Subcutaneous adipose tissue (tissue), 4 donors: ENCODE results near the gene MED16. TPM values are rescaled to one million over a fixed set of nuclear protein-coding genes. Genes with fewer than 3 reads are reported as not detected.

Source experiments
- total RNA-seq, 4 donors: library from RNA; depleted of rRNA; stranded (reverse); fragments of >200 nt; gene quantifications; one replicate each; pipeline ENCODE4 v1.1.0, GENCODE V29; 2016
- TF ChIP-seq, protein P1 (sequence below): fragments of 450-650 bp; IDR thresholded peaks from one replicate; pipeline ENCODE4 v1.5.1; 2016; ENCODE audit warnings: low read depth, mild to moderate bottlenecking, control low read depth, antibody characterized with exemption, moderate library complexity

Gene MED16
- total RNA-seq, 4 donors from 2014 or later: 18.4 to 38.4 (median 19.2) TPM

DNA sequence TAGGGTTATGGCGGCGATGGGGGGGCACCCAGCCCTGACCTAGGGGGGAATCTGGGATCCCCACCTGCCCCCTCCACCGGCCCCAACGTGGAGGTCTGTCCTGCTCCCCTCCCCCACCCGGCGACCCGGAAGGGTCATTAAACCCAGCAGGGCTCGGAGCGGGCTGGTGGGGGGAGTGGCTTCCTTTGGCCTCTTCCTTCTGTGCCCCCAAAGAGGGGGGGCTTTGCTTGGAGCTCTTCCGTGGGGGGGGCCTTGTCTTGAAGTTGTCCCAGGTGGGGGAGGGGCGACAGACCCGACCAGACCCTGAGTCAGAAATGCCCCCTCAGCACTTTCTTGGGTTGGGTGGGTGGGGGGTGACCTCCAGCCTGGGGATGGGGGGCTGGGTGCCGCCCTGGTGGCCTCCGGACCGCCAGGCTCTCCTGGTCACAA is 34.4 kb upstream of the MED16 start:
- TF ChIP-seq, protein P1, sequence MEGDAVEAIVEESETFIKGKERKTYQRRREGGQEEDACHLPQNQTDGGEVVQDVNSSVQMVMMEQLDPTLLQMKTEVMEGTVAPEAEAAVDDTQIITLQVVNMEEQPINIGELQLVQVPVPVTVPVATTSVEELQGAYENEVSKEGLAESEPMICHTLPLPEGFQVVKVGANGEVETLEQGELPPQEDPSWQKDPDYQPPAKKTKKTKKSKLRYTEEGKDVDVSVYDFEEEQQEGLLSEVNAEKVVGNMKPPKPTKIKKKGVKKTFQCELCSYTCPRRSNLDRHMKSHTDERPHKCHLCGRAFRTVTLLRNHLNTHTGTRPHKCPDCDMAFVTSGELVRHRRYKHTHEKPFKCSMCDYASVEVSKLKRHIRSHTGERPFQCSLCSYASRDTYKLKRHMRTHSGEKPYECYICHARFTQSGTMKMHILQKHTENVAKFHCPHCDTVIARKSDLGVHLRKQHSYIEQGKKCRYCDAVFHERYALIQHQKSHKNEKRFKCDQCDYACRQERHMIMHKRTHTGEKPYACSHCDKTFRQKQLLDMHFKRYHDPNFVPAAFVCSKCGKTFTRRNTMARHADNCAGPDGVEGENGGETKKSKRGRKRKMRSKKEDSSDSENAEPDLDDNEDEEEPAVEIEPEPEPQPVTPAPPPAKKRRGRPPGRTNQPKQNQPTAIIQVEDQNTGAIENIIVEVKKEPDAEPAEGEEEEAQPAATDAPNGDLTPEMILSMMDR: no peak

DNA sequence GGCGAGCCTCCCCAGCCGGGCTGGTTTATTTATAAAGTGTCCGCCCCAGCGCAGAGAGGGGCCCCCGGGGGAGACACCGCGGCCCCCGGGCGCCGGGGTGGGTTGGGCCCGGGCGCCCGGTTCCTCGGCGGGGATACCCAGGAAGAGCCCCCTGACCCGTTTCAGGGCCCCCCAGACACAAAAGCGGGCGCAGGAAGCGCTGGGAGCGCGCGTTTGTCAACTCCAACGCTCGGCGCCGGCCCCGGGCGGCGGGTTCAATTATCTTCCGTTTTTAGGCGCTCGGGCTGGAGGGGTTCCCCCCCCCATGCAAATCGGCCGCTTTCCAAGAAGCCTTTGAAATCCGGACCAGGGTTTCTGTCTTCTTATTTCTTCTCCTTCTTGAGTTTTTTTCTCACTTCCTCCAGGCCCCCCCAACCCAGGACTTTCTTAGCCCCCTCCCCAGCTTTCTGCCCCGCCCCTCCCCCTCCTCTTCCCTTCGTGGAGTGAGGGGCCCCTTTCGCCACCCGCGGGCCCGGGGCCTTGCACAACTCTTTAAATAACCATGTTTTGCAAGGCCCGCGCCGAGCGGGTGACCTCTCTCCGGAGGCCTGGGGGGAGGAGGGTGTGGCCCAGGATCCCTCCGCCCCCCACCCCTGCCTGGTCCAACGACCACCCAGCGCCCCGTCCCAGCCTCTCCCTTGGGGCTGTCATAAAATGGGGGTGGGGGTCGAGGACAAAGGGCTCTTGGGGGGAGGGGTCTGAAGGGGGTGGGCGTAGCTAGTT is 33.8 kb upstream of the MED16 start:
- TF ChIP-seq, protein P1: no peak

DNA sequence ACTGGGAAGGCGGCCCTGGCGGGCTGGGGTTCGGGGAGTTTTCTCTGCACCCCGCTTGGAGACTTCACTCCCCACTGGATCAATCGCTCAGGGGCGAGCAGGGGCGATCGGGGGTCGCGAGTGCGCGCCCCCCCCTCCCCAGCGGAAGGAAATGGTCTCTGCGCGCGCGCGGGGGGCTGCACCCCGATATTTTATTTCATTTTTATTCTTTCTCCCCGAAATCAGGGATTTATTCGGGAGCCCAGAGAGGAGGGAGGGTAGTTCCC is 33.3 kb upstream of the MED16 start:
- TF ChIP-seq, protein P1: no peak

DNA sequence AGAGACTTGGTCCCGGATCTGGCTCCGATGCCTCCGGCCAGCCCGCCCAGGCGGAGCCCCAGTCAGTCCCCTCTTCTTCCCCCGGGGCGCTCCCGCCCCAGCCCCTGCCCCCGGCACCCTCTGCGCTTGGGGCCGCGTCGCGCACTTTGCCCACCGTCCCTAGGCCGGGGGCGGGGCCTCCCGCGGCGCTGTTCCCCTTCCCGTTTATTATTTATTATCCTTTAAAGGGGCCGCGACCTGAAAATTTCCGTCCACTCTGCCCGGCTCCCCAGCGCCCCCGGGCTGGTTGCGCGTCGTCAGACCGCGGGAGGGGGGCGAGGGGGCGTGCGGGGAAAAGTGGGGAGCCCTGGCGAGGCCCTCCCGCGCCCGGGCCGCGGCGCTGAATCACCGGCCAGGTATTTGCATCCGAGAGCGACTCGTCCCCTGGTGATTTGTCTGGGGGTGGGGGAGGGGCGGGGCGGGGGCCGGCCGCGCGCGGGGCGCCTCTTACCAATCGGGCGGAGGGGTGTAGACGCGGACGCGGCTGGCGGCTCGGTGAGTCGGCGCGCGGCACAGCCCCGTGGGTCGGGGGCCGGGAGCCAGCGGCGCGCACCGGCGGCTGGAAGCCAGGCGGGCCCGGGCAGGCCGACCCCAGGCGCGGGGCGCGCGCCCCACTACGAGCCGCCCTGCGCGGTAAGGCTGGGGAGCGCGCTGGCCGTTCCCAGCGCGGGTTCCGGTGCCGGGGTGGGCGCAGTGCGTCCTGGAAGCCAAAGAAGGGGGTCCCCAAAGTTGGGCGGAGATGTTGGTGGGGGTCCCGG is 32.7 kb upstream of the MED16 start, which contains the start of gene ARID3A:
ARID3A (plus strand) TSS at position 510 of the 797 bp plus-strand sequence. CDS start 3,494 bp downstream, outside the sequence.
- TF ChIP-seq, protein P1: no peak

DNA sequence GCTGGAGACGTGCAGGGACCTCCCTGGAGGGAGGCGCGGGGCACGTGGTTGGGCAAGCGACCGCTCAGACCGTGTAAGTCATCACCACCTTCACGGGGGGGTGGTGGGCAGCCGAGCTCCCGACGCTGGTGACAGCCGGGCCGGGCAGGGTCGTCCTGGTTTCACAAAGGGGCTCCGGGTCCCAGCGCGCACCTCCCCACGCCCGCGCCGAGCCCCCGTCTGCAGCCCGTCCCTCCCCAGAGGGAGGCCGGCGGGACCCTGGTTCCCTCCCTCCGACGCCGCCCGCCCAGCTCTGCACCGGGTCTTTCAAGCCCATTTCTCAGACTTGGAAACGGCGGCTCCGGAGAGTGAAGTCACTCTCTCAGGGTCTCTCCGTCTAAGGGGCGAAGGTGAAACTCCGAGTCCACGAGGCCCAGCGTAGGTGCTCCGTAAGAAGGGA is 32.1 kb upstream of the MED16 start:
- TF ChIP-seq, protein P1: no peak

DNA sequence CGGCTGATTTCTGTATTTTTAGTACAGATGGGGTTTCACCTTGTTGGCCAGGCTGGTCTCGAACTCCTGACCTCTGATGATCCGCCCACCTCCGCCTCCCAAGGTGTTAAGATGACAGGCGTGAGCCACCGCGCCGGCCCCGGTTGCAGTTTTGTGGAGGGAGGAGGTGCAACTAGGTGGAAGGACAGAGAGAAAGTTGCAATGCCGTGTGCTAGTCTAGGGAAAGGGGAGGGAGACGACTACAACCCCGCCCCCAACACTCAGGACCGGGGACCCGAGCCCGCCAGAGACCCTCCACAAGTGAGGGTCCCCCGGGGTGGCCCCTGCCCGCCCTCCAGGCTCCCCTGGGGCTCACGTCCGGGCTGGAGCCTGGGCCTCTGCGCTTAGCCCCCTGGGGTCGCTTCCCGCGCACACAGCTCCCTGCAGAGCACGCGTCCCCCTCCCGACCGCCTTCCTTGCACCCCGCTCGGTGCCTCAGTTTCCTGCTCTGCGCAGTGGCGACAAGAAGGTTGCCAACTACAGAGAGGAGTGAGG is 31.6 kb upstream of the MED16 start:
- TF ChIP-seq, protein P1: no peak
